SJCRH30 (cell line): Measurements from ENCODE around the gene OR9G1. TPM values are rescaled to one million over a fixed set of nuclear protein-coding genes. Genes with fewer than 3 reads are reported as not detected.
"Not testable (repeated sequence)": the region's sequence is repeated elsewhere in the genome, so short reads cannot be mapped to it uniquely, and the experiment has no call there.

Experiments
- DNase-seq, 2 experiments: peaks; one replicate each; pipeline ENCODE4 v3.0.0-alpha.2; 2015 to 2020
- H3K27ac ChIP-seq: fragments of 250-450 bp; sonication (Bioruptor Pico); 2 replicates; pipeline ENCODE4 v1.5.1; 2020; ENCODE audit warnings: mild to moderate bottlenecking, moderate library complexity
- H3K27me3 ChIP-seq: fragments of 250-450 bp; sonication (Bioruptor Pico); 2 replicates; pipeline ENCODE4 v1.5.1; 2020; ENCODE audit warnings: mild to moderate bottlenecking, moderate library complexity
- H3K36me3 ChIP-seq: fragments of 250-450 bp; sonication (Bioruptor Pico); 2 replicates; pipeline ENCODE4 v1.5.1; 2020; ENCODE audit warnings: mild to moderate bottlenecking, moderate library complexity
- H3K4me1 ChIP-seq: fragments of 250-450 bp; sonication (Bioruptor Pico); 2 replicates; pipeline ENCODE4 v1.5.1; 2020; ENCODE audit warnings: mild to moderate bottlenecking, moderate library complexity
- H3K4me3 ChIP-seq: fragments of 250-450 bp; sonication (Bioruptor Pico); 2 replicates; pipeline ENCODE4 v1.5.1; 2020; ENCODE audit warnings: mild to moderate bottlenecking, moderate library complexity
- H3K9me3 ChIP-seq: fragments of 250-450 bp; sonication (Bioruptor Pico); replicated peaks from 2 replicates; pipeline ENCODE4 v1.5.1; 2020; ENCODE audit warnings: mild to moderate bottlenecking, moderate library complexity
- total RNA-seq: library from RNA; depleted of rRNA; stranded (reverse); fragments of >200 nt; shearing (Covaris generic); gene quantifications from 2 replicates; pipeline ENCODE4 v1.2.3, GENCODE V29; 2014; rRNA removed

The OR9G1 gene, protein sequence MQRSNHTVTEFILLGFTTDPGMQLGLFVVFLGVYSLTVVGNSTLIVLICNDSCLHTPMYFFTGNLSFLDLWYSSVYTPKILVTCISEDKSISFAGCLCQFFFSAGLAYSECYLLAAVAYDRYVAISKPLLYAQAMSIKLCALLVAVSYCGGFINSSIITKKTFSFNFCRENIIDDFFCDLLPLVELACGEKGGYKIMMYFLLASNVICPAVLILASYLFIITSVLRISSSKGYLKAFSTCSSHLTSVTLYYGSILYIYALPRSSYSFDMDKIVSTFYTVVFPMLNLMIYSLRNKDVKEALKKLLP
- total RNA-seq: not detected in 2 replicates

DNA sequence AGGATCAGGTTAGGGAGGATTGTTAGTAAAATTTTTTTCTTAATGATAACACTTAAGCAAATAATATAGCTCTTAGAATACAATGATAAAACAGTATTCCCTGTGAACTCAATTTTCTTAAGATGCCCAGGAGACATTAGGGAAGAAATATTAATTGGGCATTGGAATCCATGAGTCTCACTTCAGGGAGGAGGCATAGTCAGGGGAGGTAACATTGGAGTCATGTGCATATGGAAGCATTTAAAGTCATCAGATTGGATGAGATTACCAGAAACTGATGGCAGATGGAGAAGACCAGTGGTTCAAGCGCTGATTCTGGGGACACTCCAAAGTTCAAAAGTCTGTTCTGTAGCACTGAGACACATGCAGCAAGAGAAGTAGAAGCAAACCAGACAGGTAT, at the start of gene OR9G1:
OR9G1 (plus strand) TSS at position 301 of the 400 bp plus-strand sequence. CDS start 1,293 bp downstream, outside the sequence.
- Histone ChIP-seq H3K9me3 (no peaks in the 10 kb centered on the region), H3K27ac (no peak within 1 kb of the TSS), H3K4me3 (no peak within 1 kb of the TSS), H3K36me3 (no peaks in the 10 kb centered on the region), H3K4me1 (no peaks in the 10 kb centered on the region), H3K27me3 (peaks cover 5% of the 10 kb centered on the region; the same call in 1 of the 2 replicates)
- no peak for DNase-seq

DNA sequence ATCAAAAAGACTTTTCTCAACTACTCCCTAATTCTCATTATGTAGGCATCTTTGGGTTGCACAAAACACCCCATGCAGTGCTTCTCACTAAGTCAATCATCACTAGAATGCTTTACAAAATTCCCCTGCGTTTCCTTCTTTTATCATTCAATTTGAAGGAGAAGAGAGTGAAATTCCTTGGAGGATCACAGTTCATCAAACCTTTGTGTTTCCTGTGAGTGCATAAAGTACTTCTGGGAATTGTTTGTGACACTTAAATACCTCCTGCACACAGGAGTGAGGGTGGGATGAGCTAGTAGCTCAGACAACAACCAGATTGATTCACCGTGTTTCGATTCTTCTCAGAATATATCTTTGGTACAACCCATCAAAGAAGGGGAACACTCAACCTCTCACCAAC, 39.1 kb upstream of the OR9G1 start:
- H3K27ac ChIP-seq: no peak overlapping the region
- no peaks in the 10 kb centered on the region for H3K27me3 ChIP-seq
- DNase-seq: no peak
- no peaks in the 10 kb centered on the region for H3K36me3 ChIP-seq
- H3K4me3 ChIP-seq: no peak overlapping the region
- no peaks in the 10 kb centered on the region for H3K4me1 ChIP-seq
- no peaks in the 10 kb centered on the region for H3K9me3 ChIP-seq

GRCh38 chr11:56663386-56663785, 35.5 kb upstream of the OR9G1 start, which contains the start of gene OR5AR1:
Gene OR5AR1, plus strand, starts transcription at chr11:56663686. Its CDS starts 0 bp downstream, at chr11:56663686.
- Histone ChIP-seq H3K27me3 (no peaks in the 10 kb centered on the region), H3K27ac (no peak within 1 kb of the TSS), H3K4me3 (no peak within 1 kb of the TSS), H3K36me3 (no peaks in the 10 kb centered on the region), H3K9me3 (no peaks in the 10 kb centered on the region), H3K4me1 (no peaks in the 10 kb centered on the region)
- DNase-seq: no peak

GRCh38 chr11:56670984-56671383, 27.9 kb upstream of the OR9G1 start:
- Histone ChIP-seq H3K4me3 (no peak overlapping the region), H3K27ac (no peak overlapping the region), H3K4me1 (no peaks in the 10 kb centered on the region), H3K27me3 (no peaks in the 10 kb centered on the region), H3K36me3 (no peaks in the 10 kb centered on the region), H3K9me3 (no peaks in the 10 kb centered on the region)
- DNase-seq: no peak

DNA sequence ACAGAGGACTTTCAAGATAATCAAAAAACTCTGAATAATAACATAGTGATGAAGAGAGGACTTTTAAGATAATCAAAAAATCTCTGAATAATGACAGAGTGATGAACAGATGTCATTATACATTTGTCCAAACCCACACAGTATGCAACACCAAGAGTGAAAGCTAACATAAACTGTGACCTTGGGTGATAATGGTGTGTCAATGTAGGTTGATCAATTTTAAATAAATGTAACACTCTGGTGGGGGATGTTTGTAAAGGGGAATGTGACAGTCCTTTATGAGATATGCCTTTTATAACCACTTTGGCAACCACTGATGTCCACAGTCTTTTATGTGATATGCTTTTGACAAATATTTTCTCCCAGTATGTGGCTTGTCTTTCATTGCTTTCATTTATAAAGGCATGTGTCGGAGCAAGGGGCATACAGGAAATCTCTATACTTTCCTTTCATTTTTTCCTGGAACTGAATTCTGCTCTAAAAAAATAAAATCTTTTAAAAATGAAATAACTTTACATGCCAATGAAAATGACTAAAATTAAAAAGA, 10.3 kb upstream of the OR9G1 start:
- Histone ChIP-seq H3K4me1 (no peaks in the 10 kb centered on the region), H3K27ac (no peak overlapping the region), H3K27me3 (no peaks in the 10 kb centered on the region), H3K36me3 (no peaks in the 10 kb centered on the region), H3K4me3 (no peak overlapping the region), H3K9me3 (no peaks in the 10 kb centered on the region)
- no peak for DNase-seq

DNA sequence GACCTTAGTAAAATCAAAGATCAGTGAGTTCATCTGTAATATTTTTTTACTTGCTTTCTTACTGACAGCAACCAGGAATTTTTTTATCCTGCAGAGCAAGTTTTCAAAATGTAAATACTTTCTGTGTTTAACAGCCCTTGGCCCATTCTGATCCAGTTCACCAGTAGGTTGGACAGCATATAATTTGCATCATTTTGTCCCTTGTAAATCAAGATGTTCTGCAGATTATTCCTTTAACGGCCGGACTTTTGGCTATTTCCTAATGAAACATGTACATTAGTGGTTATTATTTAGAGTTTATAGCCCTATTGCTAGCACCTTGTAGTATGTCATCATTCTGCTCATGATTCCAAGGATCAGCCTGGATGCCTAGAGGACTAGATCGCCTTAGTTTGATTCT, 7.7 kb upstream of the OR9G1 start:
- not testable (repeated sequence) for DNase-seq, H3K4me3 ChIP-seq, H3K9me3 ChIP-seq, H3K36me3 ChIP-seq, H3K4me1 ChIP-seq, H3K27me3 ChIP-seq, H3K27ac ChIP-seq

GRCh38 chr11:56693428-56693827, 5.5 kb upstream of the OR9G1 start:
- Histone ChIP-seq H3K36me3 (no peaks in the 10 kb centered on the region), H3K4me3 (no peak overlapping the region), H3K27ac (no peak overlapping the region), H3K9me3 (no peaks in the 10 kb centered on the region), H3K27me3 (no peaks in the 10 kb centered on the region), H3K4me1 (no peaks in the 10 kb centered on the region)
- DNase-seq: no peak

GRCh38 chr11:56700242-56700913, 1.5 kb downstream of the OR9G1 start:
- Histone ChIP-seq H3K4me3 (no peak overlapping the region), H3K4me1 (no peaks in the 10 kb centered on the region), H3K9me3 (no peaks in the 10 kb centered on the region), H3K27me3 (peaks cover 5% of the 10 kb centered on the region; the same call in 1 of the 2 replicates), H3K27ac (no peak overlapping the region), H3K36me3 (no peaks in the 10 kb centered on the region)
- DNase-seq: peak in 1 of 2 experiments; percentile 5

GRCh38 chr11:56700914-56701485, 2.1 kb downstream of the OR9G1 start:
- Histone ChIP-seq H3K9me3 (no peaks in the 10 kb centered on the region), H3K27ac (no peak overlapping the region), H3K36me3 (no peaks in the 10 kb centered on the region), H3K4me1 (no peaks in the 10 kb centered on the region), H3K27me3 (peaks cover 5% of the 10 kb centered on the region; the same call in 1 of the 2 replicates), H3K4me3 (no peak overlapping the region)
- DNase-seq: no peak

DNA sequence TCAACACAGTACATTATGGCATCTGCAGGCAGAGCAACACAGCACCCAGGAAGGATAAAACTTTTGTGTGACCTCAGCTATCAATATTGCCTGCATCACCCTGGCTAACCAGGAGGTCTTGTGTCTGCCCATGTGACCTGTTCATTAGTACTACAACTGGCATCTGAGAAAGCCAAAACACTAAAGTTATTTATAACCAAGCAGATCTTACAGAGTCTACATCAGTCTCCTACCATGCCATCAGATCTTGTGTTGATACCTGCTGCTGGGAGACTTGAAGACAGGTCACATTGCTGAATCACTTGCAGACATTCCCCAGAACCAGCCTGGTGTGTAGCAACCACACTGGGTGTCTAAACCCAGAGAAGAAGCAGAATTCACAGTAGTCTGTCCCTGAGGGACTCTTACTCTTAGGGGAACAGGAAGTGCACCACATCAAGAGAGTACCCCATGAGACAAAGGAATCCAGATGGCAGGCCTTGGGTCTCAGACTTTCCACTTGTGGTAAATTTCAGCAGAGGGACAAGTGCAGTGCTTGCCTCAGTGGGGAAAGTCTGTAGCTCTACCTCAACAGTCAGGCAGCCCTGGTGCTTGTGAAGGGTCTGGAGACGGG, 7.0 kb downstream of the OR9G1 start:
- no peak overlapping the region for H3K27ac ChIP-seq
- H3K36me3 ChIP-seq: no peaks in the 10 kb centered on the region
- no peak overlapping the region for H3K4me3 ChIP-seq
- H3K9me3 ChIP-seq: no peaks in the 10 kb centered on the region
- peaks cover 1% of the 10 kb centered on the region; the same call in 1 of the 2 replicates for H3K27me3 ChIP-seq
- DNase-seq: no peak
- no peaks in the 10 kb centered on the region for H3K4me1 ChIP-seq

GRCh38 chr11:56706486-56706885, 7.6 kb downstream of the OR9G1 start:
- Histone ChIP-seq H3K4me1 (no peaks in the 10 kb centered on the region), H3K27me3 (no peaks in the 10 kb centered on the region), H3K27ac (no peak overlapping the region), H3K4me3 (no peak overlapping the region), H3K36me3 (no peaks in the 10 kb centered on the region), H3K9me3 (no peaks in the 10 kb centered on the region)
- no peak for DNase-seq

GRCh38 chr11:56714206-56714605, 15.3 kb downstream of the OR9G1 start:
- Histone ChIP-seq H3K36me3 (no peaks in the 10 kb centered on the region), H3K4me3 (no peak overlapping the region), H3K27ac (no peak overlapping the region), H3K4me1 (no peaks in the 10 kb centered on the region), H3K27me3 (no peaks in the 10 kb centered on the region), H3K9me3 (no peaks in the 10 kb centered on the region)
- no peak for DNase-seq

GRCh38 chr11:56716379-56716854, 17.5 kb downstream of the OR9G1 start:
- Histone ChIP-seq H3K27me3 (no peaks in the 10 kb centered on the region), H3K27ac (no peak overlapping the region), H3K36me3 (no peaks in the 10 kb centered on the region), H3K9me3 (no peaks in the 10 kb centered on the region), H3K4me3 (no peak overlapping the region), H3K4me1 (no peaks in the 10 kb centered on the region)
- no peak for DNase-seq

DNA sequence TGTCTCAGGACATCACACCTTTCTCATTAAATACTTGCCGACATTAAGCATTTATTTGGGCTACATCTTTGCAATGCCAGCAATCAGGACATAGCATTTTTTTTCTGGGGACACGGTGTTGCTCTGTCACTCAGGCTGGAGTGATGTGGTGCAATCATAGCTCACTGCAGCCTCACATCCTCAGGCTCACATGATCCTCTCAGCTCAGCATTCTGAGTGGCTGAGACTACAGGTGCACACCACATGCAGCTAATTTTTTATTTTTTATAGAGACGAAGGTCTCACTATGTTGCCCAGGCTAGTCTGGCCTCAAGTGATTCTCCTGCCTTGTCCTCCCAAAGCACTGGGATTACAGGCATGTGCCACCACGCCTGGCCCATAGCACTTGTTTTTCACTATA, 21.6 kb downstream of the OR9G1 start:
- H3K36me3 ChIP-seq: no peaks in the 10 kb centered on the region
- DNase-seq: no peak
- H3K4me1 ChIP-seq: no peaks in the 10 kb centered on the region
- no peak overlapping the region for H3K4me3 ChIP-seq
- no peak overlapping the region for H3K27ac ChIP-seq
- no peaks in the 10 kb centered on the region for H3K9me3 ChIP-seq
- no peaks in the 10 kb centered on the region for H3K27me3 ChIP-seq
